Mesenchymal stem cell (in vitro differentiated cells and primary cell): ENCODE measurements around the gene BBS4.

Experiments used
- DNase-seq: peaks from one replicate; pipeline ENCODE4 v3.0.0-alpha.2; 2013
- H2AFZ ChIP-seq: one replicate; pipeline ENCODE4 v1.6.1; 2013; ENCODE audit warnings: low read depth, mild to moderate bottlenecking, control low read depth, inconsistent platforms, low read length, moderate library complexity
- H2AK5ac ChIP-seq: 2 replicates; pipeline ENCODE4 v1.6.1; 2013; ENCODE audit warnings: low read length, moderate library complexity, mild to moderate bottlenecking, inconsistent platforms; ENCODE audit not compliant: severe bottlenecking
- H2BK120ac ChIP-seq: one replicate; pipeline ENCODE4 v1.6.1; 2013; ENCODE audit warnings: low read depth, mild to moderate bottlenecking, inconsistent platforms, low read length, moderate library complexity
- H2BK12ac ChIP-seq, 2 experiments: one replicate each; pipeline ENCODE4 v1.6.1; 2013; ENCODE audit warnings: inconsistent platforms in 2 of 2, low read length in 2 of 2, mild to moderate bottlenecking in 2 of 2, moderate library complexity in 2 of 2, control low read depth in 1 of 2
- H2BK15ac ChIP-seq: one replicate; pipeline ENCODE4 v1.6.1; 2013; ENCODE audit warnings: mild to moderate bottlenecking, low read depth, inconsistent platforms; ENCODE audit not compliant: poor library complexity, severe bottlenecking
- H2BK5ac ChIP-seq: 2 replicates; pipeline ENCODE4 v1.6.1; 2013; ENCODE audit warnings: low read depth, mild to moderate bottlenecking, low read length, control low read depth, inconsistent platforms; ENCODE audit not compliant: poor library complexity, severe bottlenecking
- H3K14ac ChIP-seq, 2 experiments: one replicate each; pipeline ENCODE4 v1.6.1; 2013; ENCODE audit warnings: inconsistent platforms in 2 of 2, low read length in 2 of 2, control low read depth in 1 of 2, mild to moderate bottlenecking in 1 of 2, moderate library complexity in 1 of 2
- H3K18ac ChIP-seq, 2 experiments: one replicate each; pipeline ENCODE4 v1.6.1; 2013; ENCODE audit warnings: inconsistent platforms in 2 of 2, low read length in 2 of 2, control low read depth in 1 of 2, low read depth in 1 of 2, mild to moderate bottlenecking in 1 of 2
- H3K23ac ChIP-seq, 2 experiments: one replicate each; pipeline ENCODE4 v1.6.1; 2013; ENCODE audit warnings: inconsistent platforms in 2 of 2, low read length in 2 of 2, mild to moderate bottlenecking in 2 of 2, moderate library complexity in 2 of 2, control low read depth in 1 of 2
- H3K27ac ChIP-seq: 2 replicates; pipeline ENCODE4 v1.5.1; 2013; ENCODE audit warnings: mild to moderate bottlenecking, moderate library complexity, low read length, control low read depth, inconsistent platforms; ENCODE audit not compliant: poor library complexity, severe bottlenecking
- H3K27me3 ChIP-seq, 2 experiments: 2 replicates each; pipeline versions ENCODE4 v1.6.1 to v1.7.0; 2013; ENCODE audit warnings: low read length in 2 of 2, mild to moderate bottlenecking in 2 of 2, moderate library complexity in 2 of 2, control low read depth in 1 of 2, inconsistent platforms in 1 of 2; ENCODE audit not compliant: control insufficient read depth in 1 of 2, insufficient read depth in 1 of 2
- H3K36me3 ChIP-seq, 2 experiments: 2 replicates each; pipeline versions ENCODE4 v1.6.1 to v1.7.0; 2013; ENCODE audit warnings: low read length in 2 of 2, control low read depth in 1 of 2, inconsistent platforms in 1 of 2, low read depth in 1 of 2, mild to moderate bottlenecking in 1 of 2; ENCODE audit not compliant: insufficient read depth in 2 of 2, control insufficient read depth in 1 of 2
- H3K4ac ChIP-seq, 2 experiments: one replicate each; pipeline ENCODE4 v1.6.1; 2013; ENCODE audit warnings: inconsistent platforms in 2 of 2, low read length in 2 of 2, mild to moderate bottlenecking in 2 of 2, moderate library complexity in 2 of 2, control low read depth in 1 of 2, low read depth in 1 of 2
- H3K4me1 ChIP-seq: 2 replicates; pipeline ENCODE4 v1.6.1; 2013; ENCODE audit warnings: low read depth, low read length, control low read depth; ENCODE audit not compliant: control insufficient read depth, insufficient read depth
- H3K4me2 ChIP-seq: 2 replicates; pipeline ENCODE4 v1.6.1; 2013; ENCODE audit warnings: low read length, mild to moderate bottlenecking, inconsistent platforms; ENCODE audit not compliant: poor library complexity, severe bottlenecking
- H3K4me3 ChIP-seq, 2 experiments: 2 replicates each; pipeline versions ENCODE4 v1.5.1 to v1.7.0; 2013; ENCODE audit warnings: low read length in 2 of 2, mild to moderate bottlenecking in 2 of 2, control low read depth in 1 of 2, low read depth in 1 of 2; ENCODE audit not compliant: insufficient read depth in 1 of 2
- H3K79me1 ChIP-seq: replicated peaks from 2 replicates; pipeline ENCODE4 v1.6.1; 2013; ENCODE audit warnings: mild to moderate bottlenecking, control low read depth, low read length, inconsistent platforms; ENCODE audit not compliant: poor library complexity, severe bottlenecking
- H3K9ac ChIP-seq: 2 replicates; pipeline ENCODE4 v1.7.0; 2013; ENCODE audit warnings: mild to moderate bottlenecking, low read length, moderate library complexity
- H3K9me3 ChIP-seq: 2 replicates; pipeline ENCODE4 v1.7.0; 2013; ENCODE audit warnings: mild to moderate bottlenecking, low read length; ENCODE audit not compliant: control insufficient read depth
- H4K8ac ChIP-seq: one replicate; pipeline ENCODE4 v1.6.1; 2013; ENCODE audit warnings: inconsistent platforms, mild to moderate bottlenecking, low read length, moderate library complexity
- H4K91ac ChIP-seq: one replicate; pipeline ENCODE4 v1.6.1; 2013; ENCODE audit warnings: mild to moderate bottlenecking, low read length, inconsistent platforms
- WGBS: methylation state at CpG from one replicate; pipeline ENCODE4 v1.1.7; 2013; ENCODE audit warnings: mixed read lengths; 5-methylcytosine and 5-hydroxymethylcytosine counted together

Gene BBS4

GRCh38 chr15:72732516-72732915 lies 46.5 kb downstream of the BBS4 start:
- Histone ChIP-seq H3K9me3 (no peaks in the 10 kb centered on the region), H4K91ac (no peak overlapping the region), H2BK120ac (no peak overlapping the region), H2AK5ac (no peak overlapping the region), H3K4me2 (no peak overlapping the region), H3K27me3 (no peaks in the 10 kb centered on the region), H2BK12ac (no peak overlapping the region), H3K14ac (no peak overlapping the region), H3K27ac (no peak overlapping the region), H3K36me3 (peaks cover 18 to 80% of the 10 kb centered on the region in 2 experiments), H3K4me1 (no peaks in the 10 kb centered on the region), H2BK5ac (no peak overlapping the region), H3K18ac (no peak overlapping the region), H2BK15ac (no peak overlapping the region), H3K4me3 (no peak overlapping the region), H2AFZ (no peak overlapping the region), H4K8ac (no peak overlapping the region), H3K4ac (no peak overlapping the region), H3K9ac (no peak overlapping the region), H3K23ac (no peak overlapping the region), H3K79me1 (peaks cover 14% of the 10 kb centered on the region)
- no peak for DNase-seq
- whole genome bisulfite sequencing: 94% methylated on average over 4 of the region's 4 CpGs

DNA sequence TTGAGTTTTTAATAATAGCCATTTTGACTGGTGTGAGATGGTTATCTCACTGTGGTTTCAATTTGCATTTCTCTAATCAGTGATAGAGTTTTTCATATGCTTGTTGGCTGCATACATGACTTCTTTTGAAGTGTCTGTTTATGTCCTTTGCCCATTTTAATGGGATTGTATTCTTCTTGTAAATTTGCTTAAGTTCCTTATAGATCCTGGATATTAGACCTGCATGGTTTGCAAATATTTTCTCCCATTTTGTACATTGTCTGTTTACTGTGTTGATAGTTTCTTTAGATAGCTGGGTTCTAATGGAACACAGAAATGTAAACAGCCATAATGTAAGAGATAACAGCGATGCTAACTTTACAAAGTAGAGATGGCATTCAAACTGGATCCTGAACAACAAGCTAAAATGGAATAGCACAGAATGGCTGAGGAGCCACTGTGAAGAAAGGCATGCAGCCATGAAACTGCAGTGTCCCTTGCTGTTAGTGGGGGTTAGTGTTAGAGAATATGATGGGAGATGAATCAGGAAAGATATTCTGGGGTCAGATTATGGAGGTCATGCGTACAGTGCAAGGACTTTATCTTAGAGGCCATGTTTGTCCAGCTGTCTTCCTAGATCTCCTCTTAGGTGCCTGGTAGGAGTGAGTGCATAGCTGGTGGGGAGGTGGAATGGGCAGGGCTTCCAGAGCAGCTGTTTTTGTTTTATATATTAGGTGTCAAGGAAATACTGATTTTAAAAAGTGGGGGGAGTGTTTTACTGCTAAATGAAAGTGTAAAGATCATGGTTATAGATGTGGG lies 48.1 kb downstream of the BBS4 start:
- peak; percentile 24 for DNase-seq
- H3K27me3 ChIP-seq: no peaks in the 10 kb centered on the region
- 79% methylated on average over 2 of the region's 2 CpGs for WGBS
- H3K4ac ChIP-seq: no peak overlapping the region
- H2BK5ac ChIP-seq: no peak overlapping the region
- H2AFZ ChIP-seq: no peak overlapping the region
- H4K91ac ChIP-seq: no peak overlapping the region
- H3K4me1 ChIP-seq: no peaks in the 10 kb centered on the region
- no peak overlapping the region for H3K14ac ChIP-seq
- no peak overlapping the region for H2AK5ac ChIP-seq
- no peaks in the 10 kb centered on the region for H3K9me3 ChIP-seq
- no peak overlapping the region for H3K4me3 ChIP-seq
- H3K9ac ChIP-seq: no peak overlapping the region
- H3K18ac ChIP-seq: no peak overlapping the region
- H3K79me1 ChIP-seq: peaks cover 12% of the 10 kb centered on the region
- no peak overlapping the region for H3K4me2 ChIP-seq
- no peak overlapping the region for H2BK12ac ChIP-seq
- no peak overlapping the region for H3K23ac ChIP-seq
- no peak overlapping the region for H2BK120ac ChIP-seq
- peaks cover 22 to 88% of the 10 kb centered on the region in 2 experiments for H3K36me3 ChIP-seq
- no peak overlapping the region for H3K27ac ChIP-seq
- no peak overlapping the region for H4K8ac ChIP-seq
- no peak overlapping the region for H2BK15ac ChIP-seq

DNA sequence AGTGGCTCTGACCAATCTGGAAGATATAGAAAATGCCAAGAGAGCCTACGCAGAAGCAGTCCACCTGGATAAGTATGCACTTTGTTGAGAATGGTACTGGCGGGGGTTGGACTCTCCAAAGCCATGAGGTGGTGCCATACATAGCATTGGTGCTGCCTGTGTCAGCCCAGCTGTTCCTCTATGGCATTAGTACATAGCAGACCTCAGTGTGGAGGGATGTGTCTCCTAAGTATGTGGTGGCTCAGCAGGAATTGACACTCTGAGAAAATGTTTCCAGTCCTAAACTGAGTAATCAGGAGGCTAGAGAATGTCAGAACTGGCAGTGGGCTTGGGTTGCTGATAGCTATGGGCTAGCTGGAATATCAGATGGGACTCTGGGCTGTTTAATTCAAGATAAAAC lies 49.1 kb downstream of the BBS4 start:
- Histone ChIP-seq H3K14ac (no peak overlapping the region), H3K4me2 (no peak overlapping the region), H3K4me1 (no peaks in the 10 kb centered on the region), H4K8ac (no peak overlapping the region), H3K18ac (no peak overlapping the region), H3K79me1 (peaks cover 12% of the 10 kb centered on the region), H2AFZ (no peak overlapping the region), H2BK12ac (no peak overlapping the region), H3K9ac (no peak overlapping the region), H4K91ac (no peak overlapping the region), H3K23ac (no peak overlapping the region), H2BK5ac (no peak overlapping the region), H2BK120ac (no peak overlapping the region), H3K9me3 (no peaks in the 10 kb centered on the region), H3K4me3 (no peak overlapping the region), H3K36me3 (peaks cover 23 to 95% of the 10 kb centered on the region in 2 experiments), H3K4ac (no peak overlapping the region), H2AK5ac (no peak overlapping the region), H3K27ac (no peak overlapping the region), H2BK15ac (no peak overlapping the region), H3K27me3 (no peaks in the 10 kb centered on the region)
- DNase-seq: no peak
- 95% methylated on average over 2 of the region's 2 CpGs for WGBS

DNA sequence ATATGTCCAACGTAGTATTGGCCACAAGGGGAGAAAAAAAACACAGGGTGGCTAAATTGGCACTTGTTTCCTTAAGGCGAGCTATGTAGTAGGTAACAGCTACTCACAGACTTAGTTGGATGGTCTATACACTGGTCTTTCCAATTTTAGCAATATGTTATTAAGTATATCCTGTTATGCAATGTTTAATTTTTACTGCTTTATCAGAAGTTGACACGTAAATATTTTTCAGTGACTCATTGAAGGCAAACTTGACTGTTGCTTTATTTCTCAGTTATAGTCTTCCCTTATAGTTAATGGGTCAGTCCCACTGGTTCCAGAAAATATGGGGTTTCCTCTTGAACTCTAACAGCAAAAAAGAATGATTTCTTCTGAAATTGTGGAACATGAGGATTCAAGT lies 51.1 kb downstream of the BBS4 start:
- Histone ChIP-seq H2BK15ac (no peak overlapping the region), H4K91ac (no peak overlapping the region), H3K4me2 (no peak overlapping the region), H2BK120ac (no peak overlapping the region), H3K9ac (no peak overlapping the region), H3K23ac (no peak overlapping the region), H4K8ac (no peak overlapping the region), H3K4ac (no peak overlapping the region), H3K27ac (no peak overlapping the region), H3K79me1 (peaks cover 12% of the 10 kb centered on the region), H3K36me3 (peaks cover 23 to 96% of the 10 kb centered on the region in 2 experiments), H3K4me1 (no peaks in the 10 kb centered on the region), H2AFZ (no peak overlapping the region), H3K4me3 (no peak overlapping the region), H3K27me3 (no peaks in the 10 kb centered on the region), H2BK12ac (no peak overlapping the region), H2AK5ac (no peak overlapping the region), H2BK5ac (no peak overlapping the region), H3K18ac (no peak overlapping the region), H3K9me3 (no peaks in the 10 kb centered on the region), H3K14ac (no peak overlapping the region)
- 85% methylated on average over 3 of the region's 3 CpGs for WGBS
- peak; percentile 11 for DNase-seq
